TTC549 (cell line): ENCODE results near the gene KPNA3.

Experiments
- FAIRE-seq: peaks from 2 replicates; lab custom pipeline; 2012; peaks lifted over from hg19 to GRCh38; lab: Jason Lieb, UNC

KPNA3 gene

DNA sequence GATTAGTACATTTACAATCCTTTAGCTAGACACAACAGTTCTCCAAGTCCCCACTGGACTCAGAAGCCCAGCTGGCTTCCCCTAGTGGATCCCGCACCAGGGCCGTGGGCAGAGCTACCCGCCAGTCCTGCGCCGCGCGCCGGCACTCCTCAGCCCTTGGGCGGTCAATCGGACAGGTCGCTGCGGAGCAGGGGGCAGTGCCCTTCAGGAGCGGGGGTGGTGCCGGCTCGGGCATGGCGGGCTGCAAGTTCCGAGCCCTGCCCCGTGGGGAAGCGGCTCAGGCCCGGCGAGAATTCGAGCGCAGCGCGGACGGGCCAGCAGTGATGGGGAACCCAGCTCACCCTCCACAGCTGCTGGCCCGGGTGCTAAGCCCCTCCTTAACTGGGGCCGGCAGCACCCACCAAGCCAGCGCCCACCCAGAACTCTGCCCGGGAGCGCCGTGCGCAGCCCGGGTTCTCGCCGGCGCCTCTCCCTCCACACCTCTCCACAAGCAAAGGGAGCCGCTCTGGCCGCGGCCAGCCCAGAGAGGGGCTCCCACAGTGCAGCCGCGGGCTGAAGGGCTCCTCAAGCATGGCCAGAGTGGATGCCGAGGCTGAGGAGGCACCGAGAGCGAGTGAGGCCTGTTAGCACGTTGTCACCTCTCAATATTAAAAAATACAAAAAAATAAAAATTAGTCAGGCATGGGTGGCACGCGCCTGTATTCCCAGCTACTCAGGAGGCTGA is 114.1 kb downstream of the KPNA3 start:
- no peak for FAIRE-seq

DNA sequence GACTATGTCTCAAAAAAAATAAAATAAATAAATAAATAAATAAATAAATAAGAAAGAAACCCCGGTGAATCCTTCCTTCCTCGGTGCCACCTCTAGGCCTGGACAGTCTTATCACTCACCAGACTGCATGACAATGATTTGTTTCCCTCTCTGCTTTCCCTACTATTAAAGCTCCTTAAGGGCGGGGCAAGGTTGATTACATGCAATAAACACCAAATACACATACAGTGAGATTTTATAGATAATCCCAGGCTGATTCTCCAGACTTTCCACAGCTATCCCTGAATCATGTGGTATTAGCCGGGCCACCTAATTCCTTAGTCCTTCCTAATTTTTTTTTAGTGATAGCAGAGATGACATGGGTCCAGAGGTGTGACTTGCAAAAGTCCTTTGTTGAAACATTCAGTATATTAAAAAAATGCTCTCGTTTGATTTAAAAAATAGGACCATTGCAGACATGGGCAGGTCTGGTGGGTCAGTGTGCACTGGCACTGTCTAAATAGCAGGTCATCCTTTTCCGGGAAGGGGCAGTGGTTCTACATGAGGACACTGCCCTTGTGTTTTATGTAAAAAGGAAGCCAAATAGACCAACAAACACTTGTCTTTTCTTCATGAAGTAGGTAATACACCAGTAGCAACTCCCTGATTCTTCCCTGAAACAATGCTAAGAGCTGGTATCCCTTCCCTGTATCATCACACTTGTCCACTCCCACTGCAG is 115.7 kb downstream of the KPNA3 start:
- no peak for FAIRE-seq

DNA sequence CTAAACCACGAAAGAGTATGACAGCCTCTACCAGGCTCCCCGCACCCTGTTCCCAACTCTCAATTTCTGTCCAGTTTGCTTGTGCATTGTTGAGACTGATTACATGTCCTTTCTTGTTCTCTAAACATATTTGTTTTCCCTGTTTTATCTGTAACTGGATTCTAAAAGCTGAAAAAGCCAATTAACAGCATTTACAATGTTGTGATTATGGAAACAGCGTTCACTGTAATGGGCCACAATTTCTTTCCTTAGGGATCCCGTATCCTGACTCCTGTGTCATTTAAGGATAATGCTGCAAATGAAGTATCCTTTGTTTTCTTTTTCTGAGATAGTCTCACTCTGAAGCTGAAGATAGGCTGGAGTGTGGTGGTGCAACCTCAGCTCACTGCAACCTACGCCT is 121.7 kb downstream of the KPNA3 start:
- FAIRE-seq = no peak

DNA sequence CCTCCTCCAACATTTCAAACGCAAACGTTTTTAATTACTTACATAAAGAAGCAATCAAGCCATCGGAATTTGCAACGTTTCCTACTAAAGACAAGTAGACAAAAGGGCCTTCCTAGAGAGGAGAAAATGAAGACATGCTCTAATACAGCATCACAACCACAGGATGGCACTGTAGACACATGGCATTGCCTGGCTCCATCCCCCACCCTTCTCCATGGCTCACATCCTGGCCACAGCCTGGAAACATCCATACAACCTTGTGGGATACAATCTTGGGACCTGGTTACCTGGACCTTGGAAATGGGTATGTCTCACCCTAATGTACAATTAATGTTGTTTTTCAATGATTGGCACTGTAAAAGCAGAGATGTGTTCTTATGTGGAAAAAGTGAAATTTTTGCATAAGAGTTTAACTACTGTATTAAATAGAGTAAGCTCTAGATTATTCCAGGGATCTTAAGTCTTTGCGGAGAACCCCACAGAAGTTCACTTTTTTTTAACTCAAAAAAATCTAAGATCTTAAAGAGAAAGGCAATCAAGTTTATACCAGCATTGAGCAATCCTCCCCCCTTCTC is 122.7 kb downstream of the KPNA3 start:
- FAIRE-seq = peak; percentile 79

DNA sequence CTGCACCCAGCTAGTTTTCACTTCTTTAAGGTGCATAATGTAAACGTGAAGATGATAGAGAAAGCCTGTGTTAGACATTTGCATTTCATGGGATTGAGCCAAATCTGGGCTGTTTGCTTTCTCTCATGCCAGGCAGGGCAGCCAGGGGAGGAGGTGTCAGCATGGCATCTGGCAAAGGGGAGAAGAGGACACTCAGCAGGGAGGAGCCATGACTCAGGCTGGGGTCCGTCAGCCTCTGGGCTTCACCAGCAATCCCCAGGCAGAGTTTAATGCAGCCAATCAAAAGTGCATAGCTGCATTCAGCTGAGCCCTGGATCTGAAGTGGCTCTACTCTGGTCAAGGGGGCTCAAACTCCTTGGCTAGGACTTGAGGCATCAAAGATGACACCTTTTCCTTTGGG is 124.7 kb downstream of the KPNA3 start:
- no peak for FAIRE-seq

DNA sequence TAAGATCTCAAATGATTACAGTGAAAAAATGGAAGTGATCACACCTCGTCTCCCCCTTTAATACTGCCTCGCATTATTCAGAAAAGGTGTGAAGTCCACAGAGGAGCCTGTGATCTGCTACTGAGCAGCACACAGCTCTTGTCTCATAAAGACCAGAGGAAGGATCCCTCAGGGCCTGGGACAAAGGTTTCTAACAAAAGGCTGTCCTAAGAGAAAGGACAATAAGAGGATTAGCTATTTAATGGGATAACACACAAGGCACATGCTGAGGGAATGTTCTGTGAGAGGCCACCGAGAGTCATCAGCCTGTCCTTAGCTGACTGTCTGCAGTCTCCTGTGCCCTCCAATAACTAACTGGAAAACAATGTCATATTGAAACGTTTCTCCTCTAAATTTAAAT is 127.9 kb downstream of the KPNA3 start:
- FAIRE-seq = no peak

DNA sequence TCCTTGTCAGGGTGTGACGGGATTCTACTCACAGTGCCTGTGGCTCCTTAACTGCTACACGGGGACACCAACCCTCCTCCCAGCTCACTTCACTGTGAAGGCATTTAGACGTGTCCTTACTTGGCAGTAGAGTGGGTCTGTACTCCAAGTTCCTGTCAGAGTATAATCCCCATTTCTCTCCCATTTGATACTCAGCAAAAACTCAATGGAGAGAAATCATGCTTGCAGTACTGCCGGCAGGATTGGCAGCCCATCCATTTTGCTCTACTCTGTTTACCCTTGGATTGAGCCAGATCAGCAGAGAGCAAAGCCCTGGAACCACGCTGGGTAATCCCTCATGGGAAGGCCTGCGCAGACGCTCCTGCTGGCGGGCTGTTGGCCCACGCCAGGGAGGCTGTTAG is 135.2 kb downstream of the KPNA3 start:
- FAIRE-seq = no peak

DNA sequence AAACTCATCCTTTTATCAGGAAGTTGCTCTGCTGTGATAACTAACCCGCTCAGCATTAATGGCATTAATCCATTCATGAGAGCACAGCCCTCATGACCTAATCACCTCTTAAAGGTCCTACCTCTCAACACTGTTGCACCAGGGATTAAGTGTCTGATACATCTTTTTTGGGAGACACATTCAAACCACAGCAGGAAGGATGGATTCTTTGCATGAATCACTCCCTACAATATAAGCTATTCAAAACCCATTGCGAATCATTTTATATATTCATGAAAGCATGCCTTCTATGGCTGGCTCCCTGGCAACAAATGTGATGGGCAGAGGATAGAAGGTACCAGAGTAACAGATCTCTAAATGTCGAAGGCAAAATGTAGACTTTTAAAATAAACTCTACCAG is 136.6 kb downstream of the KPNA3 start:
- no peak for FAIRE-seq

DNA sequence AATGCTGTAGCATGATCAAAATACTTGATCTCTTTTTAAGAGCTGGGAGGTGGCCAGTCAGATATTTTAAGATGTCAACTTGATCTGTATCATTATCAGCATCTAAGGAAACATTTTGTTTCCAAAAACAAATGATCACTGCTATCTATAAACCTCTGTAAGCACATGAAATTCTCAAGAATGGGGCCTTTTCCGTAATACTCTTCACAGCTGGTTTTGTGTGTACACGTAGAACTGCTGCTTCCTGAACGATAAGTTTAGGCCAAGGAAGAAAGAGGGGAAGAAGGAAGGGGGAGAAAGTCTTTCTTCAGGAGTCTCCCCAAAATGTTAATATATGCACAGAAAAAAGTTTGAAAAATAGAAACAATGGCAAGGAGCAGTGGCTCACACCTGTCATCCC is 138.5 kb downstream of the KPNA3 start:
- no peak for FAIRE-seq

DNA sequence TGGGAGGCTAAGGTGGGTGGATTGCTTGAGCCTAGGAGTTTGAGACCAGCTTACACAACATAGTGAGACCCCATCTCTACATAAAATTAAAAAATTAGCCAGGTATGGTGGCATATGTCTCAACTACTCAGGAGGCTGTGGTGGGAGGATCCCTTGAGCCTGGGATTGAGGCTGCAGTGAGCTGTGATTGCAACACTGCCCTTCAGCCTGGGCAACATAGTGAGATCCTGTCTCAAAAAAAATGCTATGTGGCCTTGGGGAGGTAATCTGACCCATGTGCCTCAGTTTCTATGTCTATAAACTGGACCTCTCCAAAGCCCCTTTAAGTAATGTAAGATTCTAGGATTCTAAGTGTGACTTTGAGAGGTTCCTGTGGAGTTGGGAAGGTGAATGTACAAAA is 139.0 kb downstream of the KPNA3 start:
- no peak for FAIRE-seq

DNA sequence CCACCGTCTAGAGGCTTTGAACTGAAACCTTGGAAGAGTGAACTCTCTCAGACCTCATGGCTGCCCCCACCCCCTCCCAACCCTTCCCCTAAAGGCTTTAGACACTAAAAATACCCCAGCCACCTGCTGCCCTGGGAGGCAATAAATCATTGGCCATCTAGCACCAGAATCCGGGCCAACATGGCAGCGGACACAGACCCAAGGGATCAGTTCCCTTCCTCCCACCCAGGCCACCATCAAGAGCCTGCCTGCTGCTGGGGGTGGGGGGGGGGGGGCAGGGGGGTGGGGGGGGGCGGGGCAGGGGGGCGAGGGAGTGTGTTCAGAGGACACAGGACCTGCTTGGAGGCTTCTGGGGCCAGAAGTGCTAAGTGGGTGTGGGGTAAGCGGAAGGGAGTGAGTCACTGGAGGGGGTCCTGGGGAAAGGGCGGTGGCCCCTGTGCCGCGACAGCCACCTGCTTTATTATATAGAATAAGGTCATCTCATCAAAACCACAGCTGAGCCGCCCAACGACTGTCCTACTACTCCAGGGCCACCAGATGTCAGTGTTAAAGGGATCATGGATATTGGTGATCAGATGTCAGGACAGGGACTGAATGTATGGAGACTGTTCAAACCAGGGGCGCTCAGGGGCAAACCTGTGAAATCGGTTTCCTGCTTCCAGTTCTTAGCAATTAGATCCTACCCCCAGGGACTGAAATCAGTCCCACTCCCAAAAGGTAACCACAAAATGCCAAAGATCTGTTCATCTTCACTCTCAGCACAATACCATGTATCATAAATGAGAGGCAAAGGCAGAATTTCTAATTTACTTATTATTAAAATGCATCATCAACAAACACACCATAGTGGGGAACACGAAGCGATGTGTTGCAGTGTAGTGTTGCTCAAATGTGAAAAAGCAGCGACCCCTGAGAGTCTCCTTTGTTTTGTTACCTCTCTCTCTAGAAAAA is 139.9 kb downstream of the KPNA3 start:
- no peak for FAIRE-seq

DNA sequence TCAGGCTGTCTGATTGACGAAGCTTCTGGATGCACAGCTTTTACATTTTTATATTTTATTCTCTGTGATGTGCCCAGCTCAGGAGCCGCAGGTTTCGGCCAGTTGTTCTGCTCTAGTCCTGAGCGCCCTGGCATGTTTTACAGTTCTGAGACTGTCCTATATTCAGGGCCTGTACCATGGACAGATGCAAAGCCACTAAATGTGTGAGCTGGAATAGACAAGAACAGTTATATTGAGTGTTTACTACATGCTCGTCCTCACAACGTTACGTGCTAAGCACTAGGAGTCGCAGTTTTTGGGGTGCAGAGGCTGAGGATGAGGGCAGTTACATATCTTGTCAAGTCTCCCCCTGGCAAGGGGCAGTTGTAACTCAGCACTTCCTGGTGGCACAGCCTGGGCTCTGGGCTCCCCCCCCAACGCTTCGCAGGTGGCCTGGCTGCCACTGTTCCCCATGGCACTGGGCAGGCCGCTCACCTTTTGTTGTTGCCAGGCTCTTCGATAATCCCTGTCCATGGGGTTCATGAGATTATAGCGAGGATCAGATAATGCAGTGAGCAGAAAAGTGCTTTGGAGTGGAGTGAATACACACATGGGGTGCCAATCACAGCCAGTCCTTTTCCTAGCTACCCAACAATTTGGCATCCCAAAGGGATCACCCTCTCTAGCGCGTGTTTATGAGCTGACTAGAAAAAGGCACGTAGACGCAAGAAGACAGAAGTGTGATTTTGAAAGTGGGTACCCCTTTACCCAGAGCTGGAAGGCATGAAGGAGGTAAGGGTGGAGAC is 140.7 kb downstream of the KPNA3 start:
- no peak for FAIRE-seq

DNA sequence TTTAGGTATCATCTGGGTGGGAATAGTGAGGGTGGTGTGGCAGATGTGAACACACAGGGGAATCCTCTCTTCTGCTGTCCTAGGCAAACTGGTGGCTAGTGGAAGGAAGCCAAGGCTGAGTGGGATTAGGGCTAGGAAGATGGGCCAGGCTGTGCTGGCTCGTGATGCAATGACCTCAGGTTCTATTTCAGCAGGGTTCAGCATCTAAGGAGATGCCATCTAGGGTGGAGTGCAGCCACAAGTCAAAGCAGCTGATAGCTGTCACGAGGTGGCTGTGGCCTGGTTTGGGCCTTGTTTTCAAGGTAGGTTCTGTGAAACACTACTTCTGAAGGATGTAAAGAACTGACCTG is 142.5 kb downstream of the KPNA3 start:
- no peak for FAIRE-seq
